Lung (tissue), 12 donors: ENCODE results near the gene ARHGEF7. TPM values are rescaled to one million over a fixed set of nuclear protein-coding genes. Genes with fewer than 3 reads are reported as not detected.

Experiments used
- ATAC-seq: fragments of 200-7000 bp; cut with Tn5 transposase; one replicate; pipeline ENCODE4 v1.9.1; 2020; ENCODE audit warnings: moderate number of reproducible peaks; ENCODE audit not compliant: insufficient read depth, low FRiP score
- DNase-seq, 3 donors: peaks; one replicate each; pipeline ENCODE4 v3.0.0-alpha.2; 2013 to 2017
- H3K27ac ChIP-seq, 2 donors: one replicate each; pipeline ENCODE4 v1.5.1; 2013; ENCODE audit warnings: mild to moderate bottlenecking in 2 of 2, moderate library complexity in 2 of 2, control low read depth in 1 of 2, inconsistent platforms in 1 of 2, low read depth in 1 of 2, low read length in 1 of 2
- H3K27me3 ChIP-seq, 3 donors: one replicate each; pipeline ENCODE4 v1.5.1; 2013; ENCODE audit warnings: low read length in 2 of 3; ENCODE audit not compliant: control insufficient read depth in 3 of 3, insufficient read depth in 3 of 3
- H3K36me3 ChIP-seq, 4 donors: one replicate each; pipeline ENCODE4 v1.5.1; 2013; ENCODE audit warnings: low read length in 4 of 4, mild to moderate bottlenecking in 1 of 4, moderate library complexity in 1 of 4; ENCODE audit not compliant: control insufficient read depth in 4 of 4, insufficient read depth in 4 of 4
- H3K4me1 ChIP-seq, 5 donors: one replicate each; pipeline ENCODE4 v1.5.1; 2013; ENCODE audit warnings: low read length in 5 of 5, mild to moderate bottlenecking in 2 of 5, moderate library complexity in 1 of 5; ENCODE audit not compliant: control insufficient read depth in 5 of 5, insufficient read depth in 5 of 5
- H3K4me3 ChIP-seq: one replicate; pipeline ENCODE4 v1.5.1; 2013; ENCODE audit warnings: mild to moderate bottlenecking, control low read depth, moderate library complexity
- H3K9ac ChIP-seq, 2 donors: one replicate each; pipeline ENCODE4 v1.5.1; 2013; ENCODE audit warnings: low read length in 2 of 2, control low read depth in 1 of 2; ENCODE audit not compliant: insufficient read depth in 1 of 2
- H3K9me3 ChIP-seq, 4 donors: one replicate each; pipeline ENCODE4 v1.5.1; 2013; ENCODE audit warnings: low read length in 3 of 4, mild to moderate bottlenecking in 1 of 4, moderate library complexity in 1 of 4; ENCODE audit not compliant: control insufficient read depth in 4 of 4, insufficient read depth in 3 of 4
- CTCF ChIP-seq: IDR thresholded peaks from 2 replicates; pipeline ENCODE4 v1.5.1; 2012; ENCODE audit warnings: mild to moderate bottlenecking; ENCODE audit errors: control extremely low read depth, extremely low read depth
- WGBS, 2 donors: extraction: QIAGEN DNeasy Blood & Tissue Kit; methylation state at CpG; one replicate each; pipeline ENCODE4 v1.1.7; 2013; 5-methylcytosine and 5-hydroxymethylcytosine counted together
- polyA plus RNA-seq, 2 donors: library from polyadenylated mRNA; stranded (reverse); fragments of 200-250 nt; gene quantifications; one replicate each; pipeline ENCODE4 v1.2.1, GENCODE V29; 2013
- total RNA-seq, 2 donors: library from RNA; depleted of rRNA in 1 of 2; stranded (reverse); fragments of >200 nt in 1 of 2; gene quantifications; one replicate each; pipeline ENCODE4 v1.2.1, GENCODE V29; 2014 to 2021
- donor health status: control.
- donor health status: control.
- donor health status: Bipolar disorder and iron deficiency.
- donor health status: healthy.
- donor health status: DM: yes; HTN: yes; CAD: no.

The ARHGEF7 gene
- total and polyA plus RNA-seq, 4 donors, result 20.9 to 143 (median 37.8) TPM

- H3K4me3 ChIP-seq, result no peak overlapping the region
- 93 to 96% methylated on average over 12 of the region's 12 CpGs for WGBS, 2 donors
- no peak for ATAC-seq
- DNase-seq, result no peak
- no peak overlapping the region for H3K27ac ChIP-seq
- no peaks in the 10 kb centered on the region for H3K9me3 ChIP-seq
- H3K36me3 ChIP-seq, result peaks cover 17 to 45% (median 36%) of the 10 kb centered on the region in 4 donors
- no peak overlapping the region for H3K9ac ChIP-seq
- peaks cover 0 to 40% (median 10%) of the 10 kb centered on the region in 5 donors for H3K4me1 ChIP-seq
- TF ChIP-seq CTCF, result no peak
- no peaks in the 10 kb centered on the region for H3K27me3 ChIP-seq
Measured at GRCh38 chr13:111280226-111280625, 165.1 kb downstream of the ARHGEF7 start.

- Histone ChIP-seq H3K4me1 (peaks cover 0 to 40% (median 10%) of the 10 kb centered on the region in 5 donors), H3K27me3 (no peaks in the 10 kb centered on the region), H3K27ac (peak overlapping the region in 1 of 2 donors; percentile 74), H3K36me3 (peaks cover 15 to 41% (median 33%) of the 10 kb centered on the region in 4 donors), H3K9me3 (no peaks in the 10 kb centered on the region), H3K9ac (no peak overlapping the region), H3K4me3 (no peak overlapping the region)
- ATAC-seq (no peak), DNase-seq (peak in 2 of 3 donors; percentile 19 to 27)
- 87 to 88% methylated on average over 12 of the region's 12 CpGs for WGBS, 2 donors
- TF ChIP-seq CTCF, result no peak
Measured at GRCh38 chr13:111280681-111281585, 165.8 kb downstream of the ARHGEF7 start.

- Histone ChIP-seq H3K27me3 (no peaks in the 10 kb centered on the region), H3K4me1 (peaks cover 0 to 40% (median 10%) of the 10 kb centered on the region in 5 donors), H3K27ac (peak overlapping the region in 1 of 2 donors; percentile 74), H3K4me3 (no peak overlapping the region), H3K9me3 (no peaks in the 10 kb centered on the region), H3K9ac (peak overlapping the region in 1 of 2 donors; percentile 15), H3K36me3 (peaks cover 14 to 47% (median 40%) of the 10 kb centered on the region in 4 donors)
- ATAC-seq (no peak), DNase-seq (peak in 2 of 3 donors; percentile 28 to 54)
- 66 to 67% methylated on average over 10 of the region's 10 CpGs for WGBS, 2 donors
- no peak for TF ChIP-seq CTCF
Measured at GRCh38 chr13:111281751-111282311, 166.7 kb downstream of the ARHGEF7 start.
